Measurements from ENCODE around the gene LCN1. TPM values are rescaled to one million over a fixed set of nuclear protein-coding genes. Genes with fewer than 3 reads are reported as not detected.

LCN1 gene
- total RNA-seq, 1 donor from 2014 or later = not detected

- Mint-ChIP-seq H3K4me3 (ENCODE audit: low read depth) (no peak overlapping the region), H3K36me3 (ENCODE audit: insufficient read depth) (no peaks in the 10 kb centered on the region), H3K27me3 (peaks cover 6% of the 10 kb centered on the region), H3K9me3 (ENCODE audit: low read depth) (no peaks in the 10 kb centered on the region), H3K4me1 (ENCODE audit: low read depth) (peaks cover 5% of the 10 kb centered on the region), H3K27ac (no peak overlapping the region)
- no peak for DNase-seq (ENCODE audit: low spot score, unreplicated experiment)
- TF ChIP-seq, protein P1, sequence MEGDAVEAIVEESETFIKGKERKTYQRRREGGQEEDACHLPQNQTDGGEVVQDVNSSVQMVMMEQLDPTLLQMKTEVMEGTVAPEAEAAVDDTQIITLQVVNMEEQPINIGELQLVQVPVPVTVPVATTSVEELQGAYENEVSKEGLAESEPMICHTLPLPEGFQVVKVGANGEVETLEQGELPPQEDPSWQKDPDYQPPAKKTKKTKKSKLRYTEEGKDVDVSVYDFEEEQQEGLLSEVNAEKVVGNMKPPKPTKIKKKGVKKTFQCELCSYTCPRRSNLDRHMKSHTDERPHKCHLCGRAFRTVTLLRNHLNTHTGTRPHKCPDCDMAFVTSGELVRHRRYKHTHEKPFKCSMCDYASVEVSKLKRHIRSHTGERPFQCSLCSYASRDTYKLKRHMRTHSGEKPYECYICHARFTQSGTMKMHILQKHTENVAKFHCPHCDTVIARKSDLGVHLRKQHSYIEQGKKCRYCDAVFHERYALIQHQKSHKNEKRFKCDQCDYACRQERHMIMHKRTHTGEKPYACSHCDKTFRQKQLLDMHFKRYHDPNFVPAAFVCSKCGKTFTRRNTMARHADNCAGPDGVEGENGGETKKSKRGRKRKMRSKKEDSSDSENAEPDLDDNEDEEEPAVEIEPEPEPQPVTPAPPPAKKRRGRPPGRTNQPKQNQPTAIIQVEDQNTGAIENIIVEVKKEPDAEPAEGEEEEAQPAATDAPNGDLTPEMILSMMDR (IDR thresholded peaks at IDR 0.05; ENCODE audit: unreplicated experiment) = no peak
Observed at GRCh38 chr9:135559606-135560005, 38.4 kb downstream of the LCN1 start.

- H3K27me3 Mint-ChIP-seq = peaks cover 5% of the 10 kb centered on the region
- TF ChIP-seq, protein P1 (IDR thresholded peaks at IDR 0.05; ENCODE audit: unreplicated experiment) = no peak
- no peaks in the 10 kb centered on the region for H3K36me3 Mint-ChIP-seq (ENCODE audit: insufficient read depth)
- peaks cover 5% of the 10 kb centered on the region for H3K4me1 Mint-ChIP-seq (ENCODE audit: low read depth)
- no peaks in the 10 kb centered on the region for H3K9me3 Mint-ChIP-seq (ENCODE audit: low read depth)
- H3K27ac Mint-ChIP-seq = peak within 1 kb of the TSS; percentile 48
- H3K4me3 Mint-ChIP-seq (ENCODE audit: low read depth) = no peak within 1 kb of the TSS
- no peak for DNase-seq (ENCODE audit: low spot score, unreplicated experiment)
Observed at GRCh38 chr9:135561391-135562234, 40.4 kb downstream of the LCN1 start, which contains the start of gene PAEP. Gene PAEP, plus strand, starts transcription at chr9:135561756.

GRCh38 chr9:135562235-135562745 is 41.0 kb downstream of the LCN1 start:
- Mint-ChIP-seq H3K9me3 (ENCODE audit: low read depth) (no peaks in the 10 kb centered on the region), H3K4me3 (ENCODE audit: low read depth) (no peak overlapping the region), H3K36me3 (ENCODE audit: insufficient read depth) (no peaks in the 10 kb centered on the region), H3K27ac (no peak overlapping the region), H3K4me1 (ENCODE audit: low read depth) (peaks cover 5% of the 10 kb centered on the region), H3K27me3 (peaks cover 9% of the 10 kb centered on the region)
- DNase-seq (ENCODE audit: low spot score, unreplicated experiment) = no peak
- TF ChIP-seq, protein P1 (IDR thresholded peaks at IDR 0.05; ENCODE audit: unreplicated experiment) = no peak

DNA sequence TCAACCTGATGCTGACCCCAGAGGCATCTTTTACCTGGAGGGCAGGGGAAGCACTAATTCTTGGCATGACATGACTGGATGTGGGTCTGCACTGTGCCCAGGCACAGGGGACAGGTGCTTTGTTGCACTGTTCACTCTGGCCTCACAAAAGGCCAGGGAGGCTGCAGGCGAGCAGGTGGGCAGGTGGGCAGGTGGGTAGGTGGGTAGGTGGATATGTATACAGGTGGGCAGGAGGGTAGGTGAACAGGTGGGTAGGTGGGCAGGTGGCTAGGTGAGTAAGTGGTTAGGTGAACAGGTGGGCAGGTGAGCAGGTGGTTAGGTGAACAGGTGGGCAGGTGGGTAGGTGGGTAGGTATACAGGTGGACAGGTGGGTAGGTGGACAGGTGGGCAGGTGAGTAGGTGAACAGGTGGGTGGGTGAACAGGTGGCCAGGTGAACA is 41.8 kb downstream of the LCN1 start:
- Mint-ChIP-seq H3K4me3 (ENCODE audit: low read depth) (no peak overlapping the region), H3K9me3 (ENCODE audit: low read depth) (no peaks in the 10 kb centered on the region), H3K27ac (no peak overlapping the region), H3K4me1 (ENCODE audit: low read depth) (peaks cover 5% of the 10 kb centered on the region), H3K36me3 (ENCODE audit: insufficient read depth) (no peaks in the 10 kb centered on the region), H3K27me3 (peaks cover 9% of the 10 kb centered on the region)
- no peak for DNase-seq (ENCODE audit: low spot score, unreplicated experiment)
- TF ChIP-seq, protein P1 (IDR thresholded peaks at IDR 0.05; ENCODE audit: unreplicated experiment) = no peak

DNA sequence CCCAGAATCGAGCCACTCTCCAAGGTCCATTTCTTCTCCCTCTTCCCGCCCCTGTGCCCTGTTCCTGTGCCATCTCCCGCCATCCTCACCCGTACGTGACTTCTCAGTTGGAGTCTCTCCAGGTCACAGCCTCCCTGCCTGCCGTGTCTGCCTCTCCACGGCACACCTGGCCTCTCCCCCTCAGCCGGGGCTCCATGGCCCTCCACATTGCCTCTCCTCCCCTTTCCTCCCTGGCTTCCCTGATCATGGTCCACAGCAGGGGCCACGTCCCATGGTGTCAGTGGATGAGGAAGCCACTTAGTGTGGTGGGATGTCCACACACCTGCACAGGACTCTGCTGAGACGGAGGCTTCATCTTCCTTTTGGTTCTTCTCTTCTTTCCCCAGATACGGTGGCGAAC is 42.6 kb downstream of the LCN1 start:
- peaks cover 5% of the 10 kb centered on the region for H3K4me1 Mint-ChIP-seq (ENCODE audit: low read depth)
- H3K9me3 Mint-ChIP-seq (ENCODE audit: low read depth) = peaks cover under 1% of the 10 kb centered on the region
- no peak for DNase-seq (ENCODE audit: low spot score, unreplicated experiment)
- no peak overlapping the region for H3K4me3 Mint-ChIP-seq (ENCODE audit: low read depth)
- H3K27me3 Mint-ChIP-seq = peaks cover 9% of the 10 kb centered on the region
- H3K36me3 Mint-ChIP-seq (ENCODE audit: insufficient read depth) = no peaks in the 10 kb centered on the region
- no peak overlapping the region for H3K27ac Mint-ChIP-seq
- TF ChIP-seq, protein P1 (IDR thresholded peaks at IDR 0.05; ENCODE audit: unreplicated experiment) = no peak
